HG02852 (cell line): ENCODE results near the gene CHRM2.

Source experiments
- ATAC-seq: cut with Tn5 transposase; IDR thresholded peaks from one replicate; pipeline ENCODE4 v1.9.1; 2021; ENCODE audit warnings: mild to moderate bottlenecking, moderate library complexity; ENCODE audit not compliant: unreplicated experiment

The CHRM2 gene

DNA sequence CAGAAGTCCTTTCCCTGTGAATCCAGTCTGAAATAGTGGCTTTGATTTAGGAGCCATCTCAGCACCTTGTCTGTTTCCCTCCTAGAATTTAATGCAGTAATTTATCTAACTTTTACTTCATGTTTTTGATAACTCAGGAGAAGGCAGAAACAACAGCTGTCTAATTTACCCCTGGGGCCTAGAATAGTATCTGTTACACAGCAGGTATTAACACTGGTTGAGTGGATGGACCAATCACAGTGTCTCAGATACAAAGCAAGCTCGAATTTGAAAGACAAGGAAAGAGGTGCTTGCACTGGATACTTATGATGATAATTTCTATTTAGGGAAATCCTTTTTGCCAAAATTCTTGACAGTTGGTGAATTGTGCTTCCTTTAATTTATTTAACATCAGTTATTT, 23.4 kb downstream of the CHRM2 start:
- ATAC-seq, result no peak

DNA sequence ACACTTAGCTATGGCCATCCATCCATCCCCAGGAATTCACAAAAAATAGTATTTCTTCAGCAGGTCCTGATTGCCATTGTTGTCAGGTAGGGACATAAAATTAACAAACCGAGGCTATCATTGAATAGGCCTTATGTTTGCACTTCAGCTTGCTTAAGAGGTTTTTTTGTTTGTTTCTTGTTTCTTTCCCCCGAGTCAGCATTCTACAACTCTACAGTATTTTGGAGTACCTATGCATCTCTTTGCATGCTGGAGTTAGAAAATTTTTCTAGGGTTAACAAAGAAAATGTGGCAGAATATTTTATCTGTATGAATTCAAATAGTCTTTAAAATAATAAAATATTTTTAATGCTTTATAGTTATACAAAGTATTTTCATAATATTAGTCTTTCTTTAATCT, 26.3 kb downstream of the CHRM2 start:
- no peak for ATAC-seq

GRCh38 chr7:136897676-136898075, 29.2 kb downstream of the CHRM2 start:
- ATAC-seq, result no peak

DNA sequence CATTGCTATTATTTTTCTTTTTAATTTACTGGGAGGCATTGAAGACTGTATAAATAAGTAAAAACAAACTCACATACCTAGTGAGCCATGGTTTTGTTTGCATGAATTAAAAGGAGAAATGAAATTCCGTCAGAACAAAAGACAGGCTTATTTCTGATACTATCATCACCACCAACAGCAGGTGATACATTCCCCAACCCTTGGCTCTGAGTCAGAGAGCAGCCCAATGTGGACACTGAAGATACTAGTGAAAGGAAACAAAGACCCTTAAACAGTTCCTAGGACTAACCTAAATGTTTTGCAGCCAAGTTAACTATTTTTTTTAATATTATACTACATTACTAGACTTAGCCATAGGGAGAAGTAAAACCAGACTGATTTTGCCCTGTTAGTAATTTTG, 31.6 kb downstream of the CHRM2 start:
- ATAC-seq, result no peak

- no peak for ATAC-seq
Measured at GRCh38 chr7:136910771-136911170, 42.3 kb downstream of the CHRM2 start.

GRCh38 chr7:136911344-136911743, 42.9 kb downstream of the CHRM2 start:
- no peak for ATAC-seq

DNA sequence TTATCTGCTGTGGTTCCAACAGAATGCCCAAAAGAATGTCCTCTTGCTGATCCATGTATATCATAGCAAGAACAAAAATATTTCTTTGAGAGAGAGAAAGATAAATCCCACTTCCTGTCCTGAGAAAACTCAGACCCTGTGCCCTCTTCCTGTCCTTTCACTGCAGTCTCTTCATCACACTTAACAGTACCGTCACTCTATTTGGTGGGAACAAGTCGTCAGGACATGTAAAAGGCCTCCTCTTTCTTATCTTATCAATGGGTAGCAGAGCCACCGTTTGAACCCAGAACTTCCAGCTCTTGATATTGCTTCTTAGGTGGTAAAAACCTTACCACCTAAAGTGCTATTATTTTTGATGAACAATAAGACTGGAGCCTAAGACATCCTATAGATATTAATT, 43.9 kb downstream of the CHRM2 start:
- no peak for ATAC-seq

- no peak for ATAC-seq
Measured at GRCh38 chr7:136914016-136914415, 45.6 kb downstream of the CHRM2 start.

GRCh38 chr7:136919820-136920219, 51.4 kb downstream of the CHRM2 start:
- no peak for ATAC-seq

DNA sequence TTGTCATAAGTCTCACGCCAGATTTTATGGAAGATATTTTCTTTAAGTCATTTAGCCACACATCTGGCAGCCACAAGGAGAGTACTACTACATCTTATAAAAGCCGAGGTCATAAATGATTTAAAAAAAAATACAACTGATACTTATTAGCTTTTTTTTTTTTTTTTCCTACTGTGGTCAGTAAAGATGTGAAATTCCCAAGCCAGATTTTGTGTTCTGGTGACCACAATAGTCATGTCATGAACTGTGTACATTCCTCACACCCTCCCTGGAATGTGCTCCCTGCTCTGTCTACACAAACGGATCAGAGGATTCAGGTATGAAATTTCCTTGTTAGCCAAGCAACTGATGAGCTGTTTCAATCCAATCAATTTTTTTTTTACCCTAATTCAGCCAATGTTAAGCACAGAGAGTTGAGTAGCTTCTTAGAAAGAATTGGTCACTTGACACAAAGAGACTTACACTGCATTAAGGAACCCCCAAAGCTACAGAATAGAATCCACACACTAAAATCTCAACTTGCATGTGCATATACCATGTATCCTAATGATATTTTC, 54.7 kb downstream of the CHRM2 start:
- no peak for ATAC-seq

GRCh38 chr7:136925044-136925443, 56.6 kb downstream of the CHRM2 start:
- no peak for ATAC-seq

DNA sequence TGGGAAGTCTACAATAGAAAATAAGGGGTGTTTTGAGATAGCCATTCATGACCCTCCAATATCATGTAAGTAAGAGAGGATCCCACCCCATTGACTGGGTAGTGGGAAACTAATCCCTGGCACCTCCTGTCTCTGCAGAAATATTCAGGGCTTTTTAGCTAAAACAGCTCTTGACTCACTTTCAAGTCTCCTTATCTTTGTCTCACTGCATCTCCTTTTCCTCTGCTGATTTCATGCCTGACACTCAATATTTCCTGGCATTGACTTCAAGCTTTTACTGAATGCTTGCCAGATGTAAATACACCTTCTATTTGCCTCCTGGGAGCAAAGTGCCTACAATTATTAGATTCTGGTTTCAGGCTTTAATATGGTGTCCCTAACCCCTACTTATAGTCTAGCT, 57.1 kb downstream of the CHRM2 start:
- no peak for ATAC-seq

- no peak for ATAC-seq
Measured at GRCh38 chr7:136931169-136931867, 62.9 kb downstream of the CHRM2 start.

DNA sequence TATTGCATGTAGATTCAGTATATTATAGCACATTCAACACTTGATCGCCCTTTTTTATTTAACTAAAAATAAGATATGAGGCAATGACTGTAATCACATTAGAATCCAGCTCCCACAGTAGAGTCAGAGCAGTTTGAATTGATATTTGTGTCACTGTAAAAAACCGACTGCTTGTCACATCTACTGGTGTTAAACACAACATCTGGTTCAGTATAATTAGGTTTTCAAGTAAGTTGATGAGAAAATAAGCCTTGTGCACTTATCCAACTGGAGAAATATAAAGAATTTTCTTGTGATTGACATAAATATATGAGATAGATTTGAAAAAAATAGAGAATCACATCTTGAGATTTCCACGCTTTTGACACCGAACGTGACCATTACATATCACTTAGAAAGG, 69.0 kb downstream of the CHRM2 start:
- no peak for ATAC-seq

GRCh38 chr7:136938476-136938875, 70.0 kb downstream of the CHRM2 start:
- ATAC-seq, result no peak

DNA sequence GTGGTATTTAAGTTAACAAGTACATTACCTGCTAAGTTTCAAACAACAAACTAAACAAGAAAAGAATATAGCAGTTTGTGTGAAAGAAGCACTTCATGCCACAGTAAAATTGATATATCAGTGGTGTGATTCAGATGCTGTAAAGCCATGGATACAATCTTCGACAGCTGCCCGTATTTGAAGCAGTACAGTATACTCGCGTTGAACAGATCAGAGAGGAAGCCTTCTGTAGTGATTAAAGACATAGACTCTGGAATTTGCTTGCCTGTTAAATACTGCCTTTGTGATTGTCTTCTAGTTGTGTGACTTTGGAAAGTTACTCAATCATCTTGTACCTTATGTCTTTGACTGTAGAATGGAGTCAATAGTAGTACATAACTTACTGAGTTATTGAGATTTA, 71.7 kb downstream of the CHRM2 start:
- ATAC-seq, result no peak

GRCh38 chr7:136940917-136941316, 72.5 kb downstream of the CHRM2 start:
- ATAC-seq, result no peak

- ATAC-seq, result no peak
Measured at GRCh38 chr7:136941816-136942215, 73.4 kb downstream of the CHRM2 start.

GRCh38 chr7:136942401-136942800, 73.9 kb downstream of the CHRM2 start:
- ATAC-seq, result no peak

GRCh38 chr7:136942994-136943393, 74.5 kb downstream of the CHRM2 start:
- no peak for ATAC-seq

DNA sequence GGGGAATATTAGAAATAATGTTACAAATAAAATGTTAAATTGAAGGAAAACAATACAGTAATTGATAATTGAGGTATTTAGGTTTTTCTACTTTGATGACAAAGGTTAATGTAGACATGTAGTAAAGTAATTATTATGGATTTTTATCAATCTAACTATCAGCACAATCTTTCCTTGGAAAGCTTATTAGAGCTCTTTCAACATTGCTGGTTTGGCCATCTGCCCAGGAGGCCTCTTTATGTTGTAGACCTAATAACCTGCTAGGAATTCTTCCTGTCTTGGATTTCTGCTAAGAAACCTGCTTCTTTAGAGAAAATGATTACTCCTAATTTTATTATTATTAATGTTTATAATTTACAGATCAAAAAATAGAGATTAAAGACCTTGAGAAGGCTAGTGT, 78.9 kb downstream of the CHRM2 start:
- ATAC-seq, result no peak

DNA sequence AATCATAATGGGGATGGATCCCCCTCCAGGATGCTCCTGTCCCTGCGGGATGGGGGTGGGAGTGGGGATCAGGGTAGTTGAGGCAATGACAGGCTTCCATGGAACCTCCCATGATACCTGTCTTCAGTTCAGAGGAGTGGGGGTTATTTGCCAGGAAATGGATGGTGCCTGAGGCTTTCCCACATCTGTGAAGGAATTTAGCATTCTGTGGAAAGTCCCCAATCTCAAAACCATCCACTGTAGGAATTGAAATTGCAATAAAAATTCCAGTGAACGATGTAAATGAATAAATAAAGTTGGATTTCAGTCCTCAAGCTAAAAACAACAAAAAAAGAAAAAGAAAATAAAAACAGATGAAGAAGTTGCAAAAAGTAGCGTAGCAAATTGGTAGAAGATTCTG, 81.9 kb downstream of the CHRM2 start:
- ATAC-seq, result no peak

GRCh38 chr7:136953386-136953785, 84.9 kb downstream of the CHRM2 start:
- no peak for ATAC-seq
